Measurements from ENCODE around the gene CLDN14.

CLDN14 gene

DNA sequence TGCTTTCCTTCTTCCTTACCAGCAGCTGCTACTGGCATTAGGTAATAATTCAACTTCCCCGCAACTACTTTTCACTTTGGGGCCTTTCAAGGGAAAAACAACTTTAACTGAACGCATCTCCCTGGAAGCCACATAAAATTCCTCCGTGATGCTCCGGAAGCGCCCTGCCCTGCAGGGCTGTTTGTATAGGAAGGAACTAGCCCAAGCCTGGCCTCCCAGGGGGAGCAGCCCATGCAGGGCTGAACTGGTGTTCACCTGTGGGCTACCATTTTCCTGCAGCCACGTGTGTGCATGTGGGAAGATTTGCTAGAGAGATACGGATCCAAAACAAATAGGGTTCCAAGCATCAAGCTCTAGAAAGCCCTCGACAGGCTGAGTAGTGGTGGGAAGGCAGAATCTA is 14.4 kb downstream of the CLDN14 start:
- H3K4me1 ChIP-seq (ENCODE audit: control insufficient read depth, insufficient read depth, low read length) = no peaks in the 10 kb centered on the region
- no peaks in the 10 kb centered on the region for H3K9me3 ChIP-seq (replicated peaks; ENCODE audit: low read length)
- no peak overlapping the region for H3K4me2 ChIP-seq (ENCODE audit: low read length)

DNA sequence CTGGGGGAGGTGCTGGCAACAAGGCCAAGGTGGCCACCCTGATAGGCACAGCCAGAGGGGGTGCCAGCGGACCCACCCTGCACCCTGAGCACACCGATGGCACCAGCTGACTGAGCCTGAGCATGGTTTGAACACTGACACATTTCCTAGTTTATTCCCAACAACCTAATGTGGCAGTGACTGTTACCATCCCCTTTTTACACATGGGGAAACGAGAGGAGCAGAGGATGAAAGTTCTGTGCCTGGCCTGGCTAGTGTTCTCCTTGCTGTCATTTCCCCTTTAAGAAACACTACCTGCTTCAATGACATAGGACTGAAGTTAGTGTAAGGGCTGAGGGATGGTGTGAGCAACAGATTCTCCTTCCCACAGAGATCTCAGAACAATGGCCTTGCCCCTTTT is 15.3 kb downstream of the CLDN14 start:
- Histone ChIP-seq H3K9ac (ENCODE audit: low read depth, low read length) (no peak overlapping the region), H3K4me2 (ENCODE audit: low read length) (no peak overlapping the region), H3K4me3 (ENCODE audit: low read length) (no peak overlapping the region), H3K9me3 (replicated peaks; ENCODE audit: low read length) (no peaks in the 10 kb centered on the region), H3K4me1 (ENCODE audit: control insufficient read depth, insufficient read depth, low read length) (no peaks in the 10 kb centered on the region), H3K27me3 (ENCODE audit: control insufficient read depth, insufficient read depth, low read length) (no peaks in the 10 kb centered on the region), H3K36me3 (ENCODE audit: insufficient read depth, low read length) (no peaks in the 10 kb centered on the region)

More for the DNA sequence above, 14.4 kb downstream of the CLDN14 start:
- Histone ChIP-seq H3K4me3 (ENCODE audit: low read length) (no peak overlapping the region), H3K27me3 (ENCODE audit: control insufficient read depth, insufficient read depth, low read length) (no peaks in the 10 kb centered on the region), H3K9ac (ENCODE audit: low read depth, low read length) (no peak overlapping the region), H3K36me3 (ENCODE audit: insufficient read depth, low read length) (no peaks in the 10 kb centered on the region)

DNA sequence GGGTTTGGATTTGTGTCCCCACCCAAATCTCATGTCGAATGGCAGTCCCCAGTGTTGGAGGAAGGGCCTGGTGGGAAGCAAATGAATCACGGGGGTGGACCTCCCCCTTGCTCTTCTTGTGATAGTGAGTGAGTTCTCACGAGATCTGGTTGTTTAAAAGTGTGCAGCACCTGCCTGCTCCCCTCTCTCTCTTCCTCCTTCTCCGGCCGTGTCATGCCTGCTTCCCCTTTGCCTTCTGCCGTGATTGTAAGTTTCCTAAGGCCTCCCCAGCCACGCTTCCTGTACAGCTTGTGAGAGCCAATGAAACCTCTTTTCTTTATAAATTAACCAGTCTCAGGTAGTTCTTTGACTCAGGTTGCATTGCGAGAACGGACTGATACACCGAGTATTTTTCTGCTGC is 15.9 kb downstream of the CLDN14 start:
- no peaks in the 10 kb centered on the region for H3K4me1 ChIP-seq (ENCODE audit: control insufficient read depth, insufficient read depth, low read length)
- no peaks in the 10 kb centered on the region for H3K36me3 ChIP-seq (ENCODE audit: insufficient read depth, low read length)
- H3K9me3 ChIP-seq (replicated peaks; ENCODE audit: low read length) = no peaks in the 10 kb centered on the region
- no peaks in the 10 kb centered on the region for H3K27me3 ChIP-seq (ENCODE audit: control insufficient read depth, insufficient read depth, low read length)
- H3K9ac ChIP-seq (ENCODE audit: low read depth, low read length) = no peak overlapping the region
- H3K4me2 ChIP-seq (ENCODE audit: low read length) = no peak overlapping the region
- H3K4me3 ChIP-seq (ENCODE audit: low read length) = no peak overlapping the region

DNA sequence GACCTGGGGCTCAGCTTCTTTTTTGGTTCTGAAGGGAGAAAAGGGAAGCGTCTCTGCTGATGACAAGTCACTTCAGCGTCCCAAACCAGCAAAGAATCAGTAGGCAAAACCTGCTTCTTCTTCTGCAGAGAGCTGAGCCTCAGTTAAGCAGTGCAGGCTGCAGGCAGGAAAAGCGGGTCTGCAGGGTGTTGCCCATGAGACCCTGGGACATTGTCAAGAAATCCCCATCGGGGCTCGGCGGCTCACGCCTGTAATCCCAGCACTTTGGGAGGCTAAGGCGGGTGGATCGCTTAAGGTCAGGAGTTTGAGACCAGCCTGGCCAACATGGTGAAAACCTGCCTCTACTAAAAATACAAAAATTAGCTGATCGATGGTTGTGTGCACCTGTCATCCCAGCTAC is 16.7 kb downstream of the CLDN14 start:
- H3K36me3 ChIP-seq (ENCODE audit: insufficient read depth, low read length) = no peaks in the 10 kb centered on the region
- no peak overlapping the region for H3K4me3 ChIP-seq (ENCODE audit: low read length)
- no peak overlapping the region for H3K9ac ChIP-seq (ENCODE audit: low read depth, low read length)
- no peaks in the 10 kb centered on the region for H3K9me3 ChIP-seq (replicated peaks; ENCODE audit: low read length)
- H3K4me1 ChIP-seq (ENCODE audit: control insufficient read depth, insufficient read depth, low read length) = no peaks in the 10 kb centered on the region
- H3K4me2 ChIP-seq (ENCODE audit: low read length) = no peak overlapping the region
- H3K27me3 ChIP-seq (ENCODE audit: control insufficient read depth, insufficient read depth, low read length) = no peaks in the 10 kb centered on the region

DNA sequence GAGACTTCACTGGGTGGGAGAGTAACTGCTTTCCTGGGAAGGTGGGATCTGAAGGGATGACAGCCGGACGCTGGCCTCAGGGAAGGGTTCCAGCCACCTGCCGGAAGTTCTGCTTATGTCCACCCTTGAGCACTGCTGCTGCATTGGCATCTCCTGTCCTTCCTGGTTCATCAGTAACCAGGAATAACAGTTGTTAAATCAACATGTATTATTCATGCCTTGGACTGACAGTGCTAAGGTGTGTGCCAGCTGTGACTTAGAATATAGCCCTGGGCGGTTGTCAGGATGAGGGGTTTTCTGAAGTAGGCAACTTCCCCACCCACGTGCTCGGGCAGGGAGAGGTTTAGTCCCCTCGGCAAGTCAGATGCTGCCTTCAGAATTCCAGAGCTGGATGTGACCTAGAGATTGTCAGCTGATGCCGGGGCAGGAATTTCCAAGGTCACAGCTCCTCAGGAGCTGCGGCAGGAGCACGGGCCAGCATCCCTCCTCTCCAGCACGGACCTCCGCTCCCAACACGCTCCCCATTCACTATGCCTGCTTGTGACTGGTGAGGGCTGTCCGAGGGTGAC is 17.9 kb downstream of the CLDN14 start:
- Histone ChIP-seq H3K27me3 (ENCODE audit: control insufficient read depth, insufficient read depth, low read length) (no peaks in the 10 kb centered on the region), H3K4me1 (ENCODE audit: control insufficient read depth, insufficient read depth, low read length) (peaks cover 3% of the 10 kb centered on the region), H3K9me3 (replicated peaks; ENCODE audit: low read length) (no peaks in the 10 kb centered on the region), H3K4me3 (ENCODE audit: low read length) (no peak overlapping the region), H3K36me3 (ENCODE audit: insufficient read depth, low read length) (no peaks in the 10 kb centered on the region), H3K9ac (ENCODE audit: low read depth, low read length) (no peak overlapping the region), H3K4me2 (ENCODE audit: low read length) (no peak overlapping the region)

DNA sequence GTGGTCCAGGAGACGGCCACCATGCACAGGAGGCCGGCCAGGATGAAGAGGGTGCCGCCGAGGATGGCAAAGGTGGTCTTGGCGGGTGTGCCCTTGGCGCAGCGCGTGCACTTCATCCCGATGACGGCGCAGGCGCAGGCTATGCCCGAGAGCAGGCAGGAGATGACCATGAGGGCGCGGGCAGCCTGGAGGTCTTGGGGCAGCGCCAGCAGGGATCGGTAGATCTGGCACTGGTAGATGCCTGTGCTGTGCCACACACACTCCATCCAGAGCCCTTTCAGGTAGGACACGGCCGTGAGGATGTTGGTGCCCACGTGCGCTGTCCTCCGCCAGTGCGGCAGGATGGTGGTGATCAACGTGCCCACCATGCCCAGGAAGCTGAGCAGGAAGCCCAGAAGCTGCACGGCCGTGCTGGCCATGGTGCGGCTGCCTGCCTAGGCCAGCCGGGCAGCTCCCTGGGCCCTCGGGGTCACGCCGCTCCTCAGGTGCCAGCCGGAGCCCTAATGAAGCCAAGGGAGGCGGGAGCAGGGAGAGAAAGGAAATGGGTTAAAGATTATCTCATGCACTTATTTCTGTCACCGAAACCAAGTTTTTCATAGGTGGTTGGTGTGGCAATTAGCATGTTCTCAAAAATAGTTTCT is 18.5 kb downstream of the CLDN14 start:
- H3K36me3 ChIP-seq (ENCODE audit: insufficient read depth, low read length) = no peaks in the 10 kb centered on the region
- no peaks in the 10 kb centered on the region for H3K9me3 ChIP-seq (replicated peaks; ENCODE audit: low read length)
- no peak overlapping the region for H3K4me3 ChIP-seq (ENCODE audit: low read length)
- peaks cover 9% of the 10 kb centered on the region for H3K4me1 ChIP-seq (ENCODE audit: control insufficient read depth, insufficient read depth, low read length)
- no peaks in the 10 kb centered on the region for H3K27me3 ChIP-seq (ENCODE audit: control insufficient read depth, insufficient read depth, low read length)
- H3K4me2 ChIP-seq (ENCODE audit: low read length) = no peak overlapping the region
- H3K9ac ChIP-seq (ENCODE audit: low read depth, low read length) = no peak overlapping the region

DNA sequence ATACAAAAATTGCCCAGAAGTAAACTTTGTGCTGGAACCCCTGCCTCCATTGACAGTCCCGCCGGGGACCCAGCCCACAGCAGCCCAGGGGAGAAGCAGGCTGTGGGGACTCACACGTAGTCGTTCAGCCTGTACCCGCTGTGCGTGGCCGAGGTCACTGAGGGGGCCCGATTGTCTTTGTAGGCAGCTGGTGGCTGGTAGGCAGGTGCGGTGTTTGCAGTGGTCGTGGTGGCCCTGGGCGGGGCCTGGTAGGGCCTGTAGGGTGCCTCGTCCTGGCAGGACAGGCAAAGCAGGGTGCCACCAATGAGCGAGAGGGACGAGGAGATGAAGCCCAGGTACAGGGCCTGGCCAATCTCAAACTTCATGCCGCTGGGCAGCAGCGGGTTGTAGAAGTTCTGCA is 19.1 kb downstream of the CLDN14 start:
- no peak overlapping the region for H3K4me2 ChIP-seq (ENCODE audit: low read length)
- no peaks in the 10 kb centered on the region for H3K27me3 ChIP-seq (ENCODE audit: control insufficient read depth, insufficient read depth, low read length)
- H3K9me3 ChIP-seq (replicated peaks; ENCODE audit: low read length) = no peaks in the 10 kb centered on the region
- peaks cover 11% of the 10 kb centered on the region for H3K4me1 ChIP-seq (ENCODE audit: control insufficient read depth, insufficient read depth, low read length)
- no peaks in the 10 kb centered on the region for H3K36me3 ChIP-seq (ENCODE audit: insufficient read depth, low read length)
- no peak overlapping the region for H3K4me3 ChIP-seq (ENCODE audit: low read length)
- H3K9ac ChIP-seq (ENCODE audit: low read depth, low read length) = no peak overlapping the region

DNA sequence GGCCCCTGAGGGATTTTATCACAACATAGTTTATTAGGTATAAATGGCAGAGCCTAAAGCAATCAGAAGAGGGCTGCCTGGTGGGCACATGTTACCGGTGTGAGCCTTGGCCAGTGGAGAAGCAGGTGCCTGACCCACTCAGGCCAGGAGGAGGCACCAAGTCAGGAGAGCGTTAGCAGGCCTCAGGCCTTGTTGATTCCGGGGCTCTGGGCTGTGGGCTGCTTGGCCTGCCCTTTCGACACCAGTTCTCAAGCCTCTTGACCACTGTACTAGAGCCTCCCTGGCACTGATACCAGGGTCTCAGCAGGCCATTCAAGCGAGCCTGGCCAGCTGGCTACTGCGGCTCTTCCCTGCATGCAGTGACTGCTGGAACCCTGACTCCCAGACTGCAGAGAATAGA is 20.8 kb downstream of the CLDN14 start:
- H3K4me2 ChIP-seq (ENCODE audit: low read length) = no peak overlapping the region
- H3K27me3 ChIP-seq (ENCODE audit: control insufficient read depth, insufficient read depth, low read length) = no peaks in the 10 kb centered on the region

DNA sequence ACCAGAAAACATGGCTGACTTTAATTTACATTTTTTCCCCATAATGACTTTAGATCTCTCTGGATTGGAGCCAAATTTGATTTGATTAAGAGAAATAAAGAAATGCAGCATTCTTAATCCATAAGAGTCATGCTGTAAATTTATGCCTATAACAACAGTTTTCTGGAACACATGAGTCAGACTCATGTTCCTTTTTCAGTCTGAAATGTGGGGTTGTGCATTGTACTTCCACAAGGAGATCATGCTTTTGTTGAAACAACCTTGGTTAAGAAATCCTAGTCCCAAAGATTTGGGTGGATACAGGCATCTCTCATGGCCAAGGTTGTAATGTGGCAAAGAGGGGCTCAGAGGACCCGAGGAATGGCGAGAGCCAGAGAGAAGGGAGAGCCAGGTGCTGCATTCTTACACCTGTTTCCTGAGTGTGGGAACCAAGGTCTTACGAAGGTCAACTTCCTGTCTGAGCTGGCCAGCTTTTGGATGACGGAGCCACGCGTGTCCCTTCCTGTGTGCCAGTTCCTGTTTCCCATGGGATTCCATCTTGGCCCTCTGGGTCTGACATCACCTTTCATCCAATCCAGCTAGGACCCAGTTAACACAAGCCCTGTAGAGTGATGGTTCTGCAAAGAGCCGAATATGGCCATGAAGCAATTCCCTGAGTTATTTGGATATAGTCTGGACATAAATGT is 23.1 kb downstream of the CLDN14 start:
- no peaks in the 10 kb centered on the region for H3K27me3 ChIP-seq (ENCODE audit: control insufficient read depth, insufficient read depth, low read length)
- H3K9me3 ChIP-seq (replicated peaks; ENCODE audit: low read length) = no peaks in the 10 kb centered on the region
- H3K9ac ChIP-seq (ENCODE audit: low read depth, low read length) = no peak overlapping the region
- H3K4me1 ChIP-seq (ENCODE audit: control insufficient read depth, insufficient read depth, low read length) = peaks cover 15% of the 10 kb centered on the region
- no peaks in the 10 kb centered on the region for H3K36me3 ChIP-seq (ENCODE audit: insufficient read depth, low read length)
- H3K4me2 ChIP-seq (ENCODE audit: low read length) = peak overlapping the region; percentile 12
- H3K4me3 ChIP-seq (ENCODE audit: low read length) = no peak overlapping the region

More for the DNA sequence above, 20.8 kb downstream of the CLDN14 start:
- H3K4me3 ChIP-seq (ENCODE audit: low read length) = no peak overlapping the region
- H3K9ac ChIP-seq (ENCODE audit: low read depth, low read length) = no peak overlapping the region
- no peaks in the 10 kb centered on the region for H3K9me3 ChIP-seq (replicated peaks; ENCODE audit: low read length)
- H3K36me3 ChIP-seq (ENCODE audit: insufficient read depth, low read length) = no peaks in the 10 kb centered on the region
- H3K4me1 ChIP-seq (ENCODE audit: control insufficient read depth, insufficient read depth, low read length) = peaks cover 15% of the 10 kb centered on the region

DNA sequence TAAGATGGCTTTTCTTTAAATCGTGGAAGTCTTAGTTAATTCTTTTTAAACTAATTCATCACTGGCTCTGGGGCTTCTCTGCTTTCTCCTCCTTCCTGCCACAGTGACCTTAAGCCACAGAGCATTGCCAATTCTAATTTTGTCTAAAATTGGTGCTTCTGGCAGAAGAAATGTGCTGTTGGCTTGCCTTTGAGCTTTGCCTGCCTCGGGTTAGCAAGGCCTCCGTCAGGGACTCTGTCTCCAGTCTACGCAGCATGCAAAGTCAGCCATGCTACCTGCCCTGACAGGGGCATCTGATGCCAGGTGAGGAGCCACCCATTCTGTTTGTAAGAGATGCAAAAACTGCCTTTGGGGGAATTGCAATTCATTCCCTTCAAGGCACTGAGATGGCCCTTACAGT is 25.2 kb downstream of the CLDN14 start:
- Histone ChIP-seq H3K9me3 (replicated peaks; ENCODE audit: low read length) (no peaks in the 10 kb centered on the region), H3K36me3 (ENCODE audit: insufficient read depth, low read length) (no peaks in the 10 kb centered on the region), H3K4me1 (ENCODE audit: control insufficient read depth, insufficient read depth, low read length) (peaks cover 19% of the 10 kb centered on the region), H3K9ac (ENCODE audit: low read depth, low read length) (no peak overlapping the region), H3K4me3 (ENCODE audit: low read length) (no peak overlapping the region), H3K4me2 (ENCODE audit: low read length) (no peak overlapping the region), H3K27me3 (ENCODE audit: control insufficient read depth, insufficient read depth, low read length) (no peaks in the 10 kb centered on the region)

DNA sequence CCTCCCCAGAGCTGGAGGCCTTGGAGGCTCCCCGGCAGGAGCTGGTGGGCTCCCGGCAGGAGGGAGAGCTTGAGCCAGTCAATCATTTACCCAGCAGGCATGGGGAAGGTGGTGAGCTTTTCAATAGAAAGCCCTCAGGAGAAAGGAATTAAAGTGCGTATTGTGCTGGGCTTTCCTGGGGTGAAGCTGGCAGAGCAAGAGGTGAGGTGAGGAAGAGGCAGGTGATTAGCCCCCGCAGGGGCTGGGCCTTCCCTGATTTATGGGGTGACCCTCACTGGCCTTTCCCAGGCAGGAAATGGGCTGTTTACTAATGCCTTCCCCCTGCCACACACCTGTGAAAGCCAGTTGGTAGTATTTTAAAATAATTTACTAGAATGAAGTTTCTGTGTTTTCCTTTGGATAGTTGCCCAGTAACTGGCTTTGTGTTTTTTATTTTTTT is 25.8 kb downstream of the CLDN14 start:
- Histone ChIP-seq H3K9ac (ENCODE audit: low read depth, low read length) (no peak overlapping the region), H3K27me3 (ENCODE audit: control insufficient read depth, insufficient read depth, low read length) (no peaks in the 10 kb centered on the region), H3K4me3 (ENCODE audit: low read length) (no peak overlapping the region), H3K36me3 (ENCODE audit: insufficient read depth, low read length) (no peaks in the 10 kb centered on the region), H3K9me3 (replicated peaks; ENCODE audit: low read length) (no peaks in the 10 kb centered on the region), H3K4me1 (ENCODE audit: control insufficient read depth, insufficient read depth, low read length) (peaks cover 19% of the 10 kb centered on the region), H3K4me2 (ENCODE audit: low read length) (no peak overlapping the region)
